B cell (primary cell): ENCODE measurements around the gene PDX1. TPM values are rescaled to one million over a fixed set of nuclear protein-coding genes. Genes with fewer than 3 reads are reported as not detected.

Experiments
- ATAC-seq: fragments of 200-7000 bp; cut with Tn5 transposase; one replicate; pipeline ENCODE4 v1.10.0; 2021; ENCODE audit warnings: low read depth, mild to moderate bottlenecking, moderate number of reproducible peaks, moderate library complexity
- CTCF ChIA-PET: fragments of 350-600 bp; sonication (Branson Sonifier 250); formaldehyde crosslinking; loops from one replicate; lab custom pipeline; 2021; ENCODE audit warnings: antibody characterized with exemption, inconsistent platforms; lab: Charles Lee
- POLR2A ChIA-PET: fragments of 350-600 bp; sonication (Branson Sonifier 250); formaldehyde crosslinking; loops from one replicate; lab custom pipeline; 2021; ENCODE audit warnings: antibody characterized with exemption; lab: Charles Lee
- DNase-seq: peaks from one replicate; pipeline ENCODE4 v3.0.0; 2013
- H2AFZ ChIP-seq: 2 replicates; pipeline ENCODE4 v1.6.1; 2012; ENCODE audit warnings: mild to moderate bottlenecking, low read depth, low read length; ENCODE audit not compliant: insufficient read depth, poor library complexity, severe bottlenecking
- H3K27ac ChIP-seq, 2 donors: 1 replicate in 1 of 2; 2 replicates in 1 of 2; pipeline ENCODE4 v1.5.1; 2012 to 2013; ENCODE audit warnings: low read length in 2 of 2, mild to moderate bottlenecking in 2 of 2, moderate library complexity in 1 of 2
- H3K27me3 ChIP-seq, 4 experiments: fragments of 200-600 bp in 1 of 4; sonication (generic) in 1 of 4; replicated peaks in 1 of 4; 1 replicate in 2 of 4; 2 replicates in 2 of 4; pipeline versions ENCODE4 v1.6.1 to v1.7.0; 2013 to 2016; ENCODE audit warnings: low read length in 3 of 4, mild to moderate bottlenecking in 2 of 4, mixed read lengths in 1 of 4, moderate library complexity in 1 of 4; ENCODE audit not compliant: insufficient read depth in 4 of 4, control insufficient read depth in 3 of 4; ENCODE audit errors: control extremely low read depth in 1 of 4
- H3K36me3 ChIP-seq, 2 experiments: replicated peaks in 1 of 2; 1 replicate in 1 of 2; 2 replicates in 1 of 2; pipeline versions ENCODE4 v1.6.1 to v1.7.1; 2013; ENCODE audit warnings: low read length in 1 of 2; ENCODE audit not compliant: insufficient read depth in 2 of 2, control insufficient read depth in 1 of 2; ENCODE audit errors: control extremely low read depth in 1 of 2, extremely low read depth in 1 of 2
- H3K4me1 ChIP-seq, 2 donors: fragments of 200-600 bp in 1 of 2; sonication (generic) in 1 of 2; 1 replicate in 1 of 2; 2 replicates in 1 of 2; pipeline versions ENCODE4 v1.5.1 to v1.6.1; 2013 to 2017; ENCODE audit warnings: low read length in 2 of 2; ENCODE audit not compliant: control insufficient read depth in 2 of 2, insufficient read depth in 2 of 2
- H3K4me2 ChIP-seq: replicated peaks from 2 replicates; pipeline ENCODE3; 2012; ENCODE audit warnings: mild to moderate bottlenecking, low read depth, low read length; ENCODE audit not compliant: poor library complexity, severe bottlenecking
- H3K4me3 ChIP-seq, 5 experiments: fragments of 200-600 bp in 1 of 5; sonication (generic) in 1 of 5; 1 replicate in 3 of 5; 2 replicates in 2 of 5; pipeline versions ENCODE4 v1.5.1 to v1.7.0; 2011 to 2016; ENCODE audit warnings: low read length in 4 of 5, mild to moderate bottlenecking in 4 of 5, low read depth in 2 of 5, control low read depth in 1 of 5, moderate library complexity in 1 of 5; ENCODE audit not compliant: insufficient read depth in 1 of 5; ENCODE audit errors: control extremely low read depth in 1 of 5, extremely low read depth in 1 of 5
- H3K79me2 ChIP-seq: fragments of 200-600 bp; sonication (generic); one replicate; pipeline ENCODE4 v1.6.0; 2016; ENCODE audit warnings: low read length; ENCODE audit not compliant: control insufficient read depth, insufficient read depth
- H3K9ac ChIP-seq: fragments of 200-600 bp; sonication (generic); 2 replicates; pipeline ENCODE4 v1.6.1; 2017; ENCODE audit warnings: mild to moderate bottlenecking, low read length, moderate library complexity
- H3K9me3 ChIP-seq, 3 donors: one replicate each; pipeline versions ENCODE4 v1.6.1 to v1.7.1; 2013; ENCODE audit warnings: low read length in 2 of 3; ENCODE audit not compliant: control insufficient read depth in 2 of 3, insufficient read depth in 1 of 3; ENCODE audit errors: control extremely low read depth in 1 of 3
- H4K20me1 ChIP-seq: 2 replicates; pipeline ENCODE4 v1.6.0; 2012; ENCODE audit warnings: mild to moderate bottlenecking, low read length; ENCODE audit not compliant: insufficient read depth, control insufficient read depth, poor library complexity, severe bottlenecking
- H3K27ac Mint-ChIP-seq: one replicate; pipeline ENCODE4 v1.8.0; 2021; ENCODE audit warnings: mixed read lengths
- H3K27me3 Mint-ChIP-seq: one replicate; pipeline ENCODE4 v1.8.0; 2021; ENCODE audit warnings: mixed read lengths
- H3K4me1 Mint-ChIP-seq: one replicate; pipeline ENCODE4 v1.8.0; 2021; ENCODE audit warnings: mixed read lengths
- H3K4me3 Mint-ChIP-seq: one replicate; pipeline ENCODE4 v1.8.0; 2021; ENCODE audit warnings: mixed read lengths
- H3K9me3 Mint-ChIP-seq: one replicate; pipeline ENCODE4 v1.8.0; 2022; ENCODE audit warnings: mixed read lengths; ENCODE audit not compliant: insufficient read depth
- EZH2 ChIP-seq: IDR thresholded peaks from 2 replicates; pipeline ENCODE4 v1.6.1; 2012; ENCODE audit warnings: borderline replicate concordance, low read depth, mild to moderate bottlenecking, moderate library complexity, low read length; ENCODE audit not compliant: insufficient read depth, poor library complexity, severe bottlenecking
- WGBS: methylation state at CpG from one replicate; pipeline ENCODE4 v1.1.5; 2013; ENCODE audit warnings: missing lambda C conversion rate; ENCODE audit not compliant: insufficient coverage; 5-methylcytosine and 5-hydroxymethylcytosine counted together
- intact Hi-C: fragments of 100-400 bp; cut with micrococcal nuclease; formaldehyde crosslinking; loops from one replicate; pipeline ENCODE4 v1.10.0; 2022
- polyA plus RNA-seq: library from polyadenylated mRNA; depleted of rRNA; stranded (reverse); fragments of >200 nt; gene quantifications from 2 replicates; pipeline ENCODE4 v1.2.3, GENCODE V29; 2012
- total RNA-seq, 2 donors: library from RNA; stranded (reverse); fragments of 120-200 nt in 1 of 2; gene quantifications; 1 replicate in 1 of 2; 2 replicates in 1 of 2; pipeline versions ENCODE4 v1.2.3 to v1.2.4, GENCODE V29; 2013 to 2022
- TF ChIP-seq, protein P1 (sequence below): fragments of 200-600 bp; IDR thresholded peaks from one replicate; pipeline ENCODE4 v1.8.0; 2022; ENCODE audit warnings: antibody characterized with exemption, mild to moderate bottlenecking

PDX1 gene
- total and polyA plus RNA-seq, 2 donors (not counting 1 experiment from before 2014, with no cell fraction given): not detected

DNA sequence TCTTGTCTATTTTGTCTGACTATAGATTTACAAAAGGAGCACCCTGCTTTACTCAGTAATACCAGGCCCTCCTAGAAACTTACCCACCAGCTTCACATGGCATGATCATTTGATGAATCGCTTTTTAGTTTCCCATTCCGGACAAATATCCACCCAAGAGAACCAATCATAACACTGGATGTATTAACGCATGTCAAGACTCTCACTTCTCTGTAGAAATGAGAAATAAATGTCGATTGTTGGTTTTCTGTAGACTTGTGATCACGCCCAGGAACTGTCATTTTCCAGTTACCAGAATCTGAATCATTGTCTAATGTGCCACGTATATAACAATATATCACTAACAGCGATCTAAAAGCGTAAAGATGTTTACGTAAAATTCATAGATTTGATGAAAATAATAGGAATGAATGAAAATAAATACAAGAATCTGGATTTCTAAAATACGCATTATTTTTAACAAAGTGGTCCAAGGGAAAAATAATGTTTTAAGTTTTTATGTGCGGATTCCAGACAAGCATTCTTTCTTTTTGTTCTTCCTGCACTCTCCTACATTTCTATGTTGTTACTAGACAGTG lies 35.3 kb downstream of the PDX1 start:
- Mint-ChIP-seq H3K4me1 (peaks cover 16% of the 10 kb centered on the region), H3K27me3 (peaks cover 78% of the 10 kb centered on the region), H3K9me3 (no peaks in the 10 kb centered on the region), H3K27ac (no peak overlapping the region), H3K4me3 (peak overlapping the region; percentile 9)
- WGBS: no CpG with 5 or more reads among the region's 11 CpGs
- POLR2A ChIA-PET: interaction anchor here (0.6 kb wide), 1 partner anchor 184 kb away, joined by 7 read pairs; no protein-coding TSS in a partner anchor
- intact Hi-C loops: loop anchor here (2.0 to 10.0 kb wide), 2 partner anchors 38 to 580 kb away; no protein-coding TSS in a partner anchor
- Histone ChIP-seq H3K9me3 (peaks cover 0 to 17% (median 1%) of the 10 kb centered on the region in 3 donors), H3K36me3 (no peaks in the 10 kb centered on the region), H3K27me3 (peaks cover 0 to 68% (median 56%) of the 10 kb centered on the region in 4 experiments), H4K20me1 (no peaks in the 10 kb centered on the region), H3K79me2 (no peaks in the 10 kb centered on the region), H3K27ac (no peak overlapping the region), H3K4me2 (peak overlapping the region; percentile 80), H2AFZ (no peak overlapping the region), H3K9ac (no peak overlapping the region), H3K4me3 (no peak overlapping the region), H3K4me1 (peaks cover 24 to 30% of the 10 kb centered on the region in 2 donors)
- no peak for ATAC-seq
- DNase-seq: no peak
- CTCF ChIA-PET: interaction anchor here (0.7 to 3.8 kb wide), 12 partner anchors 8 to 1008 kb away, joined by 3 to 43 read pairs (median 8); partner anchors contain the start of gene PDX1
- TF ChIP-seq, protein P1, sequence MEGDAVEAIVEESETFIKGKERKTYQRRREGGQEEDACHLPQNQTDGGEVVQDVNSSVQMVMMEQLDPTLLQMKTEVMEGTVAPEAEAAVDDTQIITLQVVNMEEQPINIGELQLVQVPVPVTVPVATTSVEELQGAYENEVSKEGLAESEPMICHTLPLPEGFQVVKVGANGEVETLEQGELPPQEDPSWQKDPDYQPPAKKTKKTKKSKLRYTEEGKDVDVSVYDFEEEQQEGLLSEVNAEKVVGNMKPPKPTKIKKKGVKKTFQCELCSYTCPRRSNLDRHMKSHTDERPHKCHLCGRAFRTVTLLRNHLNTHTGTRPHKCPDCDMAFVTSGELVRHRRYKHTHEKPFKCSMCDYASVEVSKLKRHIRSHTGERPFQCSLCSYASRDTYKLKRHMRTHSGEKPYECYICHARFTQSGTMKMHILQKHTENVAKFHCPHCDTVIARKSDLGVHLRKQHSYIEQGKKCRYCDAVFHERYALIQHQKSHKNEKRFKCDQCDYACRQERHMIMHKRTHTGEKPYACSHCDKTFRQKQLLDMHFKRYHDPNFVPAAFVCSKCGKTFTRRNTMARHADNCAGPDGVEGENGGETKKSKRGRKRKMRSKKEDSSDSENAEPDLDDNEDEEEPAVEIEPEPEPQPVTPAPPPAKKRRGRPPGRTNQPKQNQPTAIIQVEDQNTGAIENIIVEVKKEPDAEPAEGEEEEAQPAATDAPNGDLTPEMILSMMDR: no peak
- TF ChIP-seq EZH2: no peak
